ENCODE results near the gene ACOT11.

GRCh38 chr1:54640863-54641836 is 93.1 kb downstream of the ACOT11 start, which contains the start of gene MROH7:
- TF ChIP-seq, protein P1, sequence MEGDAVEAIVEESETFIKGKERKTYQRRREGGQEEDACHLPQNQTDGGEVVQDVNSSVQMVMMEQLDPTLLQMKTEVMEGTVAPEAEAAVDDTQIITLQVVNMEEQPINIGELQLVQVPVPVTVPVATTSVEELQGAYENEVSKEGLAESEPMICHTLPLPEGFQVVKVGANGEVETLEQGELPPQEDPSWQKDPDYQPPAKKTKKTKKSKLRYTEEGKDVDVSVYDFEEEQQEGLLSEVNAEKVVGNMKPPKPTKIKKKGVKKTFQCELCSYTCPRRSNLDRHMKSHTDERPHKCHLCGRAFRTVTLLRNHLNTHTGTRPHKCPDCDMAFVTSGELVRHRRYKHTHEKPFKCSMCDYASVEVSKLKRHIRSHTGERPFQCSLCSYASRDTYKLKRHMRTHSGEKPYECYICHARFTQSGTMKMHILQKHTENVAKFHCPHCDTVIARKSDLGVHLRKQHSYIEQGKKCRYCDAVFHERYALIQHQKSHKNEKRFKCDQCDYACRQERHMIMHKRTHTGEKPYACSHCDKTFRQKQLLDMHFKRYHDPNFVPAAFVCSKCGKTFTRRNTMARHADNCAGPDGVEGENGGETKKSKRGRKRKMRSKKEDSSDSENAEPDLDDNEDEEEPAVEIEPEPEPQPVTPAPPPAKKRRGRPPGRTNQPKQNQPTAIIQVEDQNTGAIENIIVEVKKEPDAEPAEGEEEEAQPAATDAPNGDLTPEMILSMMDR (IDR thresholded peaks at IDR 0.05) = no peak
- TF ChIP-seq POLR2A (IDR thresholded peaks at IDR 0.05) = no peak

Data from breast epithelium (tissue), 3 donors.